Spleen (tissue), 7 donors: ENCODE measurements around the gene BPIFB1.

Experiments used
- POLR2A ChIP-seq, 3 donors: fragments of 450-650 bp; IDR thresholded peaks; one replicate each; pipeline ENCODE4 v1.5.1; 2017; ENCODE audit warnings: antibody characterized with exemption in 3 of 3, mild to moderate bottlenecking in 1 of 3
- TF ChIP-seq, protein P1 (sequence below), 11 experiments: fragments of 200-600 bp in 7 of 11; fragments of 450-650 bp in 4 of 11; sonication (generic) in 4 of 11; IDR thresholded peaks in 8 of 11; conservative IDR thresholded peaks in 3 of 11; 1 replicate in 7 of 11; 2 replicates in 4 of 11; pipeline versions ENCODE4 v1.4.0 to v1.8.0; 2016 to 2021; ENCODE audit warnings: antibody characterized with exemption in 11 of 11, inconsistent platforms in 4 of 11, mild to moderate bottlenecking in 1 of 11
- donor health status: DM: no; HTN: no; CAD: no; lungs with moderate emphysema.
- donor health status: DM: no; HTN: no; CAD: no.
- donor health status: DM: no; HTN: no; CAD: no.

DNA sequence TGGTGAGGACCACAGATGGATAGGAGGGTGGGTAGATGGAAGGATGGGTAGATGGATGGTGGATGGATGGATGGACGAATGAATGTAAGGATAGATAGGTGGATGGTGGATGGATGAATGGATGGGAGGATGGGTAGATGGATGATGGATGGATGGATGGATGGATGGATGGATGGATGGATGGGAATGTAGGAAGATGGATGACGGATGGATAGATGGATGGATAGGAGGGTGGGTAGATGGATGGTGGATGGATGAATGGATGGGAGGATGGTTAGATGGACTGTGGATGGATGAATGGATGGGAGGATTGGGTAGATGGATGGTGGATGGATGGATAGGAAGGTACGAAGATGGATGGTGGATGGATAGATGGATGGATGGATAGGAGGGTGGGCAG lies 51.1 kb downstream of the BPIFB1 start:
- TF ChIP-seq, protein P1, sequence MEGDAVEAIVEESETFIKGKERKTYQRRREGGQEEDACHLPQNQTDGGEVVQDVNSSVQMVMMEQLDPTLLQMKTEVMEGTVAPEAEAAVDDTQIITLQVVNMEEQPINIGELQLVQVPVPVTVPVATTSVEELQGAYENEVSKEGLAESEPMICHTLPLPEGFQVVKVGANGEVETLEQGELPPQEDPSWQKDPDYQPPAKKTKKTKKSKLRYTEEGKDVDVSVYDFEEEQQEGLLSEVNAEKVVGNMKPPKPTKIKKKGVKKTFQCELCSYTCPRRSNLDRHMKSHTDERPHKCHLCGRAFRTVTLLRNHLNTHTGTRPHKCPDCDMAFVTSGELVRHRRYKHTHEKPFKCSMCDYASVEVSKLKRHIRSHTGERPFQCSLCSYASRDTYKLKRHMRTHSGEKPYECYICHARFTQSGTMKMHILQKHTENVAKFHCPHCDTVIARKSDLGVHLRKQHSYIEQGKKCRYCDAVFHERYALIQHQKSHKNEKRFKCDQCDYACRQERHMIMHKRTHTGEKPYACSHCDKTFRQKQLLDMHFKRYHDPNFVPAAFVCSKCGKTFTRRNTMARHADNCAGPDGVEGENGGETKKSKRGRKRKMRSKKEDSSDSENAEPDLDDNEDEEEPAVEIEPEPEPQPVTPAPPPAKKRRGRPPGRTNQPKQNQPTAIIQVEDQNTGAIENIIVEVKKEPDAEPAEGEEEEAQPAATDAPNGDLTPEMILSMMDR (IDR thresholded peaks at IDR 0.05 in 8 of 11, conservative IDR thresholded peaks at IDR 0.05 in 3 of 11) = no peak
- no peak for TF ChIP-seq POLR2A (IDR thresholded peaks at IDR 0.05)
